Dedifferentiated amniotic fluid mesenchymal stem cell (primary cell): ENCODE results near the gene TMEM45B.
"Not testable (repeated sequence)": the region's sequence is repeated elsewhere in the genome, so short reads cannot be mapped to it uniquely, and the experiment has no call there.

Experiments
- DNase-seq: peaks from one replicate; pipeline ENCODE4 v3.0.0-alpha.2; 2016; ENCODE audit errors: extremely low spot score

The TMEM45B gene

DNA sequence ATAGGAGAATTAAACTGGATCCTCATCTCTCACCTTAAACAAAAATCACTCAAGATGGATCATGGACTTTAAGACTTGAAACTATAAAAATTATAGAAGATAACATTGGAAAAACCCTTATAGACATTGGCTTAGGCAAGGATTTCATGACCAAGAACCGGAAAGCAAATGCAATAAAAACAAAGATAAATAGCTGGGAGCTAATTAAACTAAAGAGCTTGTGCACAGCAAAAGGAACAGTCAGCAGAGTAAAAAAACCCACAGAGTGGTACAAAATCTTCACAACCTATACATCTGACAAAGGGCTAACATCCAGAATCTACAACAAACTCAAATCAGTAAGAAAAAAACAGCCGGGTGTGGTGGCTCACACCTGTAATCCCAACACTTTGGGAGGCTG is 7.4 kb upstream of the TMEM45B start:
- DNase-seq, result not testable (repeated sequence)

DNA sequence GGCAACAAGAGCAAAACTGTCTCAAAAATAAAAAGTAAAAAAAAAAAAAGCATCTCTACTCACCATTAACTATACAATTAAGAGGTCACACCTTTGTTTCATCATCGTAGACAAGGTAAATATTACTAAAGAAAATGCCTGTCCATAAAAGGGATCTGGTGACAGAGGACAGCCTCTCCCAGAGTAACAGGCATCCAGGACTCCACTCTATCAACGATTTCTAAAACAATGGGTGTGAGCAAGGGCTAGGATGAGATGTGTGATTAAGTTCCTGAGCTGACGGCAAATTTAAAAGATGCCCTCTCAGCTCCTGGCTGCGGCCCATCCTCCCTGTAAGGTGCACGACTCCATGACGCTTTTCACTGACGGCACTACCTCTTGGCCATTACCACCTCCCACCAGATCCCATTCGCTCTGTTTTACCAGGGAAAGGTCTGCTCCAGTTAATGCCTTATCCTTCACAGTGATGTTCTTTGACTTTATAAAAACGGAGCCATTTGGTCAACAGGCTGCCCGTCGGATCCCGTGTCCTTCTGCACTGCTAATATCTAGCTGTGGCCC is 2.3 kb upstream of the TMEM45B start:
- no peak for DNase-seq

DNA sequence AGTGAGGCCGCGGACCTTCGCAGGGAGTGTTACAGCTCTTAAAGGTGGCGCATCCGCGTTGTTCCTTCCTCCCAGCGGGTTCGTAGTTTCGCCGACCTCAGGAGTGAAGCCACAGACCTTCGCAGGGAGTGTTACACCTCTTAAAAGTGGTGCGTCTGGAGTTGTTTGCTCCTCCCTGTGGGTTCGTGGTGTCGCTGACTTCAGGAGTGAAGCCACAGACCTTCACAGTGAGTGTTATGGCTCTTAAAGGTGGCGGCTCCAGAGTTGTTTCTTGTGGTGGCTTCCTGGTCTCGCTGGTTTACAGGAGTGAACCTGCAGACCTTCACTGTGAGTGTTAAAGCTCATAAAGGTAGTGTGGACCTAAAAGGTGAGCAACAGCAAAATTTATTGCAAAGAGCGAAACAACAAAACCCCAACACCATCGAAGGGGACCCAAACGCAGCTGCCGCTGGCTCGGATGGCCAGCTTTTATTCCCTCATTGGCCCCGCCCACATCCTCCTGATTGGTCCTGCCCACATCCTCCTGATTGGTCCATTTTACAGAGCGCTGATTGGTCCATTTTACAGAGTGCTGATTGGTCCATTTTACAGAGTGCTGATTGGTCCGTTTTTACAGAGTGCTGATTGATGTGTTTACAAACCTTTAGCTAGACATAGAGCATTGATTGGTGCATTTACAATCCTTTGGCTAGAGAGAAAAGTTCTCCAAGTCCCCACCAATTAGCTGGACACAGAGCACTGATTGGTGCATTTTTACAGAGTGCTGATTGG is 1.2 kb upstream of the TMEM45B start:
- DNase-seq, result no peak

DNA sequence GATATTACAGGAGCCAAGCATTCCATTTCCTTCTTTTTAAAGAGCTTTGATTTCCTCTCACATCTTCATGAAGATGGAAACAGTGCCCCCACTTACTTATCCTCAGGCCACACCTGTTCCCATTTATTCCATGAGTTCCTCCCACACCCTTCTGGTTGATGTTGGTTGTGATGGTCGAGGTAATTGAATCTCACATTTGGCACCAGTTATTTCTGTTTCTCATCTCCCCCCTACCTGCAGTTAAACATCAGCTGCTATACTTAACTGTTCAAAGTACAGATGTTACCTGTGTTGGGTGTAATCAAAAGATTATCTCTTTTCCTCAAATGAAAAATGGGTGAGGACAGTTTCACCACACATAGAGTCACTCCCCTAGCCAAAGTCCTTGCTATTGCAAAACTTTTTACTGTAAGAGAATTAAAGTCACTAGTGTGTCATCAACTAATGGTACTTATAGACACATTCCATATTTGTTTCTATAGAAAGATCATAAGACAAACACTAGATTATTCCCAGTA is 1.9 kb downstream of the TMEM45B start:
- DNase-seq, result no peak

DNA sequence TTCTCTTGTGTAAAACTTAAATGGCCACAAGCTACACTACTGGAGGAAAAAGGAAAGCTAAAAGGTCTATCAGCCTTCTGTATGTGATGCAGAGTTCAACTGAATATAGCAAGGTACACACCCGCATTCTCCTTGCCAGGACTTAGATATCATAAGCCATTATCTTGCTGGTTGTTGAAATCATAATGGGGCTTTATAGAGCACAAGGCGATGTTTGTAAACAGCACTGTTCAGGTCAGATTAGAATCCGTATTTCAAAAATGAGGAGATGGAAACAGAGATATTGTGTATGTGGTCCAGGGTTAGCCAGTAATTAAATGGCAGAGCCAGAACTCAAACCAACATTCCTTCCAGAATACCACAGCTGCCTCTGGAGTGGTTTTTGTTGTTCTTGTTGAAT is 2.6 kb downstream of the TMEM45B start:
- not testable (repeated sequence) for DNase-seq

DNA sequence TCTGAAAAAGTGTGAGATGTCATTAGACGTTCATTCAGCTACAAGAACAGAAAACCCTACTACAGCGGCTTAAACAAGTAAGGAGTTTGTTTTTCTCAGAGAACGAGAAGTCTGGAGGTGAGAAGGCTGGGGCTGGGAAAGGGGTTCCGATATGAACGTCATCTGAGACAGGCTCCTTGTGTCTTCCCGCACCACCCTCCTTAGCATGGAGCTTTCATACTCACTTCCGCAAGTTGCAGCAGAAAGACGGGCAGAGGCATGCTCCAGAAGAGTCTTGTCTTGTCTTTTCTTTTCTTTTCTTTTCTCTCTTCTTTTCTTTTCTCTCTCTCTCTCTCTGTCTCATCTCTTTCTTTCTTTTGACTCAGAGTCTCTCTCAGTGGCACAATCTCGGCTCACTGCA is 3.6 kb downstream of the TMEM45B start:
- no peak for DNase-seq

DNA sequence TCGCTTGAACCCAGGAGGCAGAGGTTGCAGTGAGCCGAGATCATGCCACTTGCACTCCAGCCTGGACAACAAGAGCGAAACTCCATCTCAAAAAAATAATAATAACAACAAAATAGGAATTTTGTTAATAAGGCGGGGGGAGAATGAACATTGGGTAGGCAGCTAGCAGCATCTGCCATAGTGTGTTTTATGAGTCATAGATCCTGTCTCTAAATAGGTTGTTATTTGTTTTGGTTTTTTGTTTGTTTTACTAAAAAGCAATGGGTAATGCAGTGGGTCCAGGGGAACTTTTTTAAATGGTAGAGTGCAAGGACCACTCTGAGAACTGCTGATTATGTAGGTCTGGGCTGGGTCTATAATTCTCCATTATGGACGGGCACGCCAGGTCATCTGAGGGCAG is 4.6 kb downstream of the TMEM45B start:
- DNase-seq, result not testable (repeated sequence)

DNA sequence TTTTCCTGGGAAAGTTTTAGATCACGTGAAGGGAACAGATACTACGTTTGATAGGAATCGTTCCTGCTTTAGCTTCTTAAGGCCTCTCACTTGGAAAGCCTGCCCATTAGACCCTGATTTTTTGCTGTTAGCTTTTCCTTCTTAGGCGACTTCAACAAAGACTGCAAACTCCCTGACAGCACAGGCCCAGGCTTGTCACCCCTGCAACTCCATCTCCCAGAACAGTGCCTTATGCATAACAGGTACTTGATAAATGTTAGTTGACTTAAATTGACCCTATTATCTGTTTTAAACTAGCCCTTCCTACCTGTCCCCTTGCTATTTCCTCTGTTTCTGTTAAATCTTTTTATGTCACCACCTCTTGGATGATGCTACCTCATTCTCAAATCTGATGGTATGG is 7.6 kb downstream of the TMEM45B start:
- DNase-seq, result not testable (repeated sequence)

DNA sequence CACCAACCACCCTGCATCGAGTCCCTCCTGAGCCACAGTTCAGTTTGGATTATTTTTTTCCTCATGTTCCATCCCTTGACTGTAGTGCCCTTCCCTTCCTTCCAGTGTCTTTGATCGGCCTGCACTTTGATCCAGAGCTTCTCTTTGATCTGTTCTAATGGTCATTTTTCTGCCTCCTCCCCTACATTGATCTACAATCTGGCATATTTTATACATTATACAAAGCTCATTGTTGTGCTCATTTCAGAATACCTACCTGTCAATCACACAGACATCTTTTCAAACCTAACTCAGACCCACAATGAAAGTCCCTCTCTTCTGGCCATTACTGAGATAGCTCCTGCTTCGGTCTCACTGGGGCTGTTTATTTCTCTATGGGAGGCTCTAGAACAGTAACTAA is 8.2 kb downstream of the TMEM45B start:
- DNase-seq, result not testable (repeated sequence)

DNA sequence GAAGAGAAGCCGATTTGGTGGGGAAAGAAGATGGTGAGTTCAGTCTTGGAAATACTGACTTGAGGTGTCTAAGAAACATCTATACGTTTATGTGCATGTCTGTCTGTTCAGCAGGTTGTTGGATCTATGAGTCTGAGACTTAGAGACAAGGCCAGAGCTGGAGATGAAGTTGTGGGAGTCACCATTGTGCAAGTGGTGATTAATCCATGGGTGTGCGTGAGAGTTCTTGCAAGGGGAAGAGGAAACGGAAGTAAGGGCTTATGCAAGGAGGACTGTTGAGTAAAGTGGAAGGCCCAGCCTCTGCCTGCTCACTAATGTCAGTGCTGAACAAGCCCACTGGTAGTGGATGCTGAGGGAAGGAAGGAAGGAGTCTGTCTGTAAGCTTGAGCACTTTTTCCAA is 9.7 kb downstream of the TMEM45B start:
- DNase-seq, result no peak

DNA sequence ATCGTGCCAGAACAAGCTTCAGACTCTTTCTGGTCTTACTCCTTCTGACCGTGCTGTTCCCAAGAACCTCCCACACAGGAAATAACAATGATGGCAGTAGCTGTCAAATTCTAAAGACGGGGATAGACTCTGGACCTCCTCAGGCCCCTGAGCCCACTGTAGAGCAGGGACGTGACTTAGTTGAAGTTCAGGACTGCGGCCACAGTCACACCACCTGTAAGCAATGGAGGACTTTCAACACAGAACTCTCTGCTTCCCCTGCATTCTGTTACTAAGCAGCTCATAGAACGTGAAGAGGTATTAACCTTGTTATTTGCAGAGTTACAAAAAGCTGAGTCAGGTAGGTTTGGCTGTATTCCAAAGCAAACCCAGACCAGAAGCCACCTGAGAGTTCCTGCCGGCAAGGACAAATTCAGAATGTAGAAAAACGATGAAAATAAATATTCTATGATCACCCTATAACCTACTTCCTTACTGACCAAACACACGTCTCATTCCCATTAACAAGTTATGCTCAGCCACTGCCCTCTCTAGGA is 12.7 kb downstream of the TMEM45B start:
- no peak for DNase-seq

DNA sequence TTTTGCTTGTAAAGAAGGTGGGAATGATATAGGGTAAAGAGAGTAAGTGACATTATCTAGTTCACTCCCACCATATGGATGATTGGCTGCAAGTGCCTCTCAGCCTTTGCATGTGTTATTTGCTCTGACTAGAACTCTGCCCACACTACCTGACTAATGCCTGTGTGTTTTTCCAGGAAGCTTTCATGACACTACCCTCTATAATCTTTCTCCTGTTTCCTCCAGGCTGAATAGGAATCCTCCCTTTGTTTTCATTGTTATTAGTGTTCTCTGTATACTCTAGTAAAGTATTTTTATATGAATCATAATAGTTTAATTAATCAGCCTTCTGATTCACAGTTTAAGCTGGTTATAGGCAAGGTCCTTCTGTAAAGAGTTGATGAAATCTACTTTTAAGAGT is 13.8 kb downstream of the TMEM45B start:
- DNase-seq, result not testable (repeated sequence)

DNA sequence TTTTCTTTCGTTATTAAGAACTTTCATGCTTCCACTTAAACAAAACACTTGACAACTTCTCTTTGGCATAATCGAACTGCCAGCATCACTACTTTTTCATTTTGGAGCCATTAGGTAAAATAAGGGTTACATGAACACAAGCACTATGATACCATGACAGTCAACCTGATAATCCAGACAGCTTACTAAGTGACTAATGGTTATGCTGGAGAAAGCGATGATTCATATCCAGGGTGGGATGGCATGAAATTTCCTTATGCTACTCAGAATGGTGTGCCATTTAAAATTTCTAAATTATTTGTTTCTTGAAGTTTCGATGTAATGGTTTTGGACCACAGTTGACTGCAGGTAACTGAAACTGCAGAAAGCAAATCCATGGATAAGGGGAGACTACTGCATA is 15.6 kb downstream of the TMEM45B start:
- not testable (repeated sequence) for DNase-seq

DNA sequence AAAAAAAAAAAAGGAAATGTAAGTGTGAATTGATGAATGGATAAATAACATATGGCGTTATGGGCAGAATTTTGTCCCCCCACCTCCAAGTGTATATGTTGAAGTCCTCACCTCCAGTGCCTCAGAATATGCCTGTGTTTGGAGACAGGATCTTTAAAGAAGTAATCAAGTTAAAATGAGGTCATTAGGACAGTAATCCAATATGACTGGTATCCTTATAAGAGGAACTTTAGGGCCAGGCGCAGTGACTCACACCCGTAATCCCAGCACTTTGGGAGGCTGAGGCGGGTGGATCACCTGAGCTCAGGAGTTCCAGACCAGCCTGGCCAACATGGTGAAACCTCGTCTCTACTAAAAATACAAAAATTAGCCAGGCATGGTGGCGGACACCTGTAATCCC is 17.6 kb downstream of the TMEM45B start:
- not testable (repeated sequence) for DNase-seq

DNA sequence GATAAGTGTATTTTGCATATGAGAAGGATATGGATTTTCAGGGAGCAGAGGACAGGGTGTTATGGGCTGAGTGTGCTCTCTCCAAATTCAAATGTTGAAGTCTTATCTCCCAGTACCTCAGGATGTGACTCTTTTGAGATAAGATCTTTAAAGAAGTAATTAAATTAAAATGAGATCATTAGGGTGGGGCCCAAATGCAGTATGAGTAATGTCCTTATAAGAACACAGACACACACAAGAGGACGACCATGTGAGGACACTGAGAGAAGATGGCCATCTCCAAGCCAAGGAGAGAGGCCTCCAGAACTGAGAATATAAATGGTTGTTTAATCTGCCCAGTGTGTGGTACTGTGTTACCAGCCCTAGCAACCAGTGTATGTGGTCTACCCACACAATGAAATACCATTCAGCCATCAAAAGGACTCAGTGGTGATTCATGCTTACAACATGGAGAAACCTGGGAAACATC is 20.8 kb downstream of the TMEM45B start:
- not testable (repeated sequence) for DNase-seq

DNA sequence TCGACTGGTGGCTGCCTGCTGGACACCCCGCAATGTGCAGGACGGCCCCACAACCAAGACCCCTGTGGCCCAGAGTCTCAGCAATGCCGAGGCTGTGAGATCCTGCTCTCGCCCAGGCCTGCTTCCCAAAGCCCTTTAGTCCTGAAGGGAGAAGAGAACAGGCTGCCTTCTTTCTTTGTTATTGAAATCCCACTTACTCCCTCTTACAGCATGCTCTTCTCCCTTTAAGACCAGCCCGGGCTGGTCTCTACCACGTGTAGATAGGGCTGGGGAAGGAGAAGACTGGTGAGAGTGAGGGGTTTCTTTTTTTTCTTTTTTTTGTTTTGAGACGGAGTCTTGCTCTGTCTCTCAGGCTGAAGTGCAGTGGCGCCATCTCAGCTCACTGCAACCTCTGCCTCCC is 21.3 kb downstream of the TMEM45B start:
- DNase-seq, result no peak

DNA sequence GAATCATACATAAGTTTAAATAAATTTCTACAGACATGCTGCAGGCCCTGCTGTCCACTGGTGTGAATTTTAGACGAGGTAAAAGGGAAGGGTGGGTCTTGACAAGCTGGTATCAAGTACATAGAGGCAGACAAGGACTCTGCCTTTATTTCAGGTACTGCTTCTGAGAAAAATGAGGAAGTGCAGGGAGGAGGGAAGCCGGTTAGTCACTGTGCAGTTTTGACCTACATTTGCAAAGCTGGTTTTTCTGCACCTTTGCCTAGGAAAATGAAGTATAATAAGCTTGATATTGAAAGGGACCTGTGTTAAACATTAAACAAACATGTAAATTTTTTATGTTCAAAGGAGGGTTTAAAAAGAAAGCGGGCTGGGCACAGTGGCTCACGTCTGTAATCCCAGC is 24.6 kb downstream of the TMEM45B start:
- DNase-seq, result no peak

DNA sequence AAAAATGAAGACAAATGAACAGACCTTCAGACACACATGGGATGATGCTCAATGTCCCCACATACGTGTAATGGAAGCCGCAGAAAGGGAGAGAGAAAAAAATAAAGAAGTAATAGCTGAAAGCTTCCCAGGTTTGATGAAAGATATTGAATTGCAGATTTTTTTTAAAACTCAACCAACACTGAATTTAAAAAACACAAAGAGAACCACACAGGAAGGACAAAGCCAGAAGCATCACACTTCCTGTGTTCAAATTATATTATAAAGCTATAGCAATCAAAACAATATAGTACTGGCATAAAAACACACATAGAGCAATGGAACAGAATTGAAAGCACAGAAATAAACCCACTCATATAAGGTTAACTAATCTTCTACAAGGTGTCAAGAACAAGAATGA is 26.5 kb downstream of the TMEM45B start:
- DNase-seq, result no peak

DNA sequence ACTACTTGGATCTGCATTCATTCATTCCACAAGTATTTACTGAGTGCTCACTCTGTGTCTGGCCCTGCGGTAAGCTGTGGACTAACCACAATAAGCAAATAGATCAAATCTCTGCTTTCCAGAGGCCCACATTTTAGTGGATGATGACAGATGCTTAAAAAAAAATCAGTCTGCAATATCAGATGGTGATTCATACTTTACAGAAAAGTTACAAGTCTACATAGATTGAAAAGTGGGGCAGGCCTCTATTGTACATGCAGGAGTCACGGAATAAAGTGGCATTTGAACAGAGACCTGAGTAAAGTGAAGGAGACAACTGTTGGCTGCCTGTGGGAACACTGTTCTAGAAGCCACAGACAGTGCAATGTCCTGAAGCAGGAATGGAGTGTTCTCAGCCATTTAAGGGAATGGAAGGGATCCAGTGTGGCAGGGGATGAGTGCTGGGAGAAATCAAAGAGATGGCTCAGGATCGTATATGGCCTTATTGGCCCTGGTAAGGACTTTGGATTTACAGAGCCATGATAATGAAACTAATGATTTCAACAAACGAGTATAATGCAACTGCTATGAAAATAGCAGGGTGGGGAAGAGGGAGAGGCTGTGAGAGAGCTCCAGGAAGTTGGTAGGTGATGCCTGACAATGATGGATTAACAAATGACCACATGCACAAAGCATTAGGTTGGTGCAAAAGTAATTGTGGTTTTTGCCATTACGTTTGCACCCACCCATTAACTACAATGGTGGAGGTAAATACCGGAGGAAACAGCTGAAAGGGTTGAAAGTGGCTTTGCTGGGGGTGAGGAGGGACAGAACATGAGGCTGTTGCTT is 31.1 kb downstream of the TMEM45B start:
- peak; percentile 96 for DNase-seq

DNA sequence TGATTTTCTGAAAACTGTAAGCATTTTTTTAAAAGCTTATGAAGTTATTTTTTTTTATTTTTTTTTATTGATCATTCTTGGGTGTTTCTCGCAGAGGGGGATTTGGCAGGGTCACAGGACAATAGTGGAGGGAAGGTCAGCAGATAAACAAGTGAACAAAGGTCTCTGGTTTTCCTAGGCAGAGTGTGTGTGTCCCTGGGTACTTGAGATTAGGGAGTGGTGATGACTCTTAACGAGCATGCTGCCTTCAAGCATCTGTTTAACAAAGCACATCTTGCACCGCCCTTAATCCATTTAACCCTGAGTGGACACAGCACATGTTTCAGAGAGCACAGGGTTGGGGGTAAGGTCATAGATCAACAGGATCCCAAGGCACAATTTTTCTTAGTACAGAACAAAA is 31.7 kb downstream of the TMEM45B start:
- DNase-seq, result not testable (repeated sequence)

DNA sequence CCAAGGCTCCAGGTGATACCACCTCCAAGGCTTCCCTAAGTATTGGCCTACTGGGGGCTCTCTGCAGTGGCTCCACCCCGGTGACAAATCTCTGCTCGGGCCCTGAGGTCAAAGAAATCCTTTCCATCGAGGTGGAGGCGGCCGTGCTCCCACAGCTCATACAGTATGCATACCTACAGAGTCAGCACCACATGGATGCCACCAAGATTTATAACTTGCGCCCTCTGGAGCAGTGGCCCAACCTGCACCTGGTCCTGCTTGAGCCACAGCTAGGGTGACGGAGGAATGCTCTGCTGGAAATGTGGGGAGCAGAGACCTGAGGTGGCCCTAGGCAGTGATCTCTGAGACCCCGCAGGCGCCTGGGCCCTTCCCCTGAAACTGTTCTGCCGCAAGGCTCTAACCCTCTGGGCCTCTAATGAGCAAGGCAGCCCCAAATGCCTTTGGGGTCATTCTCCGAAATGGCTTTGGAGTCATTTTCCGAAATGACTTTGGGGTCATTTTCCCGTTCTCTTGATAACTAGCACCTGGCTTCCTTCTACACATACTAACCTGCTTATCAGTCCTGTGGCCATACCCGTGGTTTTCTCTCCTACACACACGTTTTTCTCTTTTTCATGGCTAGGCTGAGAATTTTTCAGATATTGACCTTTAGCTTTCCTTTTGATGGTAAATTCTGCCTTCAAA is 33.9 kb downstream of the TMEM45B start:
- DNase-seq, result no peak
